ENCODE data around the gene ACTMAP.

The ACTMAP gene

DNA sequence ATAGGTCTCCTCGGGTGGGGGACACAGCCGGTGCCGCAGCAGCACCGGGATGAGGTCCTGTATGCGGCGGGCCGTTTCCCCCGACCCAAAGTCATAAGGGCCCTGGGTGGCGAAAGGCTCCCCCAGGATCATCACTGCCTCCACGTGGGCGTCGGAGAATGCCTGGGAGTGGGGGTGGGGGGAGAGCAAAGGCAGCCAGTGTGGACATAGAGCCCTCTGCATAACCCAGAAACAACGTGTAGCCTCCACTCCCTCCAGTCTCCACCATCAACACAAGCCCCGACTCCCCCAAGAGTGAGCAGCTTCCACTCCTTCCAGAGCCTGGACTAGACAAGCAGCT lies 58.1 kb downstream of the ACTMAP start:
- no peak for DNase-seq

DNA sequence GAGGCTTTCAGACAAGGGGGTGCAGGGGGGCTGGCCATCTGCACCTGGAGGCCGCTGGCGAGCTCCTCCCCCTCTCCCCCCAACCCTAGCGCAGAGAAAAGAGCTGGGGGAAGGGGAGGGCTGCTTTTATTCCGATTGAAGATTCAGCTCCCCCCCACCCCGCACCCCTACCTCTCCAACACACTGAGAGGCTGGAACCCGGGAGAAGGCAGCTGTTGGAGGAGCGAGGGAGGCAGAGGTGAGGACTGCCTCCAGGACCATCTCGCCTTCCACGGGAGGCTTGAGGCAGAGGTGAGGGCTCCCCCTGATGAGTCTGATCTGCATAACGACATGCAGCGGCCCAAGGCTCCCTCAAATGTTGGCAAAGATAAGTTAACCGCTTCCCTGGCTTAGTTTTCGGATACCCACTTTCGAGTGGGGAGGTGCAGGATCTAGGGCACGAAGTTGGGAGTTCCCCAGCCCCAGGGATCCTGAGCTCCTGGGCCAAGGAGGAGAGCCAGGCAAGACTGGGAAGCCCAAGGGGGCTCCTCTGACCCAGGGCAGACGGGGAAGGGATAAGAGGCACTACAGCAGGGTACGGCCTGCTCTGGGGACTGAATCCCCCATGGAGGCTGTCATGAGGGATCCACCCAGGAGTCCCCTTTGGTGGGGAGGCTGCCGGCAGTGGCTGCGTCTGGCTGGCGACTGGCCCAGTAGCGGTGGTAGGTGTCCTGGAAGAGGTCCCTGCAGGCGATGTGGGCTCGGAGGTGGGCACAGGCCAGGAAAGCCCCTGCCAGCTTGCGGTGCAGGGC lies 58.7 kb downstream of the ACTMAP start:
- DNase-seq = no peak
